GM12878 (cell line): Measurements from ENCODE around the gene MIA2. TPM values are rescaled to one million over a fixed set of nuclear protein-coding genes. Genes with fewer than 3 reads are reported as not detected.

Source experiments
- ATAC-seq: fragments of 200-7000 bp; cut with Tn5 transposase; 3 replicates; pipeline ENCODE4 v1.9.1; 2020; ENCODE audit warnings: mild to moderate bottlenecking, moderate library complexity
- BruUV-seq: library from RNA; stranded (reverse); fragments of 400-500 nt; replicated peaks from 2 replicates; lab custom pipeline; 2021; lab: Mats Ljungman, UMichigan
- CTCF ChIA-PET: fragments of 300-600 bp; sonication (Branson Sonifier 250); formaldehyde crosslinking; extraction: SDS; loops from one replicate; lab custom pipeline; 2021; ENCODE audit warnings: inconsistent platforms; lab: Yijun Ruan, JAX
- POLR2A ChIA-PET: fragments of 350-600 bp; formaldehyde crosslinking; extraction: SDS; loops from one replicate; lab custom pipeline; 2021; ENCODE audit warnings: inconsistent platforms; lab: Charles Lee
- RAD21 ChIA-PET: fragments of 300-600 bp; sonication (Branson Sonifier 250); formaldehyde crosslinking; loops from one replicate; lab custom pipeline; 2023; ENCODE audit warnings: antibody characterized with exemption; ENCODE audit not compliant: unreplicated experiment; lab: Charles Lee
- SMC1A ChIA-PET: fragments of 300-600 bp; sonication (Branson Sonifier 250); formaldehyde crosslinking; loops from one replicate; lab custom pipeline; 2023; ENCODE audit not compliant: unreplicated experiment, uncharacterized antibody; lab: Charles Lee
- DNase-seq: peaks from one replicate; pipeline ENCODE4 v3.0.0-alpha.2; 2011; ENCODE audit warnings: low read depth, low spot score
- FAIRE-seq: peaks from 3 replicates; lab custom pipeline; 2011; peaks lifted over from hg19 to GRCh38; lab: Jason Lieb, UNC
- H2AFZ ChIP-seq: 2 replicates; pipeline ENCODE4 v1.6.0; 2011; ENCODE audit warnings: low read depth, low read length, control low read depth; ENCODE audit not compliant: control insufficient read depth
- H3K27ac ChIP-seq: 2 replicates; pipeline ENCODE4 v1.5.1; 2011; ENCODE audit warnings: control low read depth; ENCODE audit not compliant: control insufficient read depth, insufficient read depth
- H3K27me3 ChIP-seq, 2 experiments: replicated peaks in 1 of 2; 2 replicates each; pipeline versions ENCODE4 v1.6.0 to v1.6.1; 2011; ENCODE audit warnings: low read length in 1 of 2; ENCODE audit not compliant: control insufficient read depth in 2 of 2, insufficient read depth in 2 of 2
- H3K36me3 ChIP-seq, 2 experiments: 2 replicates each; pipeline ENCODE4 v1.5.1; 2011; ENCODE audit warnings: low read length in 1 of 2; ENCODE audit not compliant: control insufficient read depth in 2 of 2, insufficient read depth in 2 of 2
- H3K4me1 ChIP-seq: 2 replicates; pipeline ENCODE4 v1.6.1; 2011; ENCODE audit warnings: mild to moderate bottlenecking, low read length, moderate library complexity, mixed read lengths; ENCODE audit not compliant: control insufficient read depth, insufficient read depth
- H3K4me2 ChIP-seq: 2 replicates; pipeline ENCODE4 v1.6.0; 2011; ENCODE audit warnings: control low read depth; ENCODE audit not compliant: control insufficient read depth, insufficient read depth
- H3K4me3 ChIP-seq: fragments of 200-600 bp; sonication (generic); 2 replicates; pipeline ENCODE4 v1.5.1; 2016
- H3K79me2 ChIP-seq: 2 replicates; pipeline ENCODE4 v1.6.0; 2011; ENCODE audit warnings: low read length; ENCODE audit not compliant: control insufficient read depth, insufficient read depth
- H3K9ac ChIP-seq: 2 replicates; pipeline ENCODE4 v1.8.0; 2011; ENCODE audit warnings: low read length, control low read depth, mixed read lengths; ENCODE audit not compliant: control insufficient read depth, insufficient read depth
- H3K9me3 ChIP-seq: replicated peaks from 3 replicates; pipeline ENCODE4 v1.5.1; 2011; ENCODE audit warnings: mild to moderate bottlenecking, low read length; ENCODE audit not compliant: control insufficient read depth, insufficient read depth
- H4K20me1 ChIP-seq: 2 replicates; pipeline ENCODE4 v1.6.0; 2011; ENCODE audit not compliant: control insufficient read depth, insufficient read depth
- EED ChIP-seq: sonication (generic); IDR thresholded peaks from 2 replicates; pipeline ENCODE4 v1.6.1; 2016; ENCODE audit warnings: antibody characterized with exemption, low read depth
- FOXK2 ChIP-seq: fragments of 450-650 bp; IDR thresholded peaks from 2 replicates; pipeline ENCODE4 v1.6.1; 2017; ENCODE audit warnings: mild to moderate bottlenecking, moderate library complexity
- HDGF ChIP-seq: fragments of 450-650 bp; IDR thresholded peaks from 2 replicates; pipeline ENCODE4 v1.6.1; 2016; ENCODE audit warnings: antibody characterized with exemption
- IKZF1 ChIP-seq: fragments of 450-650 bp; conservative IDR thresholded peaks from 2 replicates; pipeline ENCODE4 v1.6.1; 2017; ENCODE audit warnings: antibody characterized with exemption, mild to moderate bottlenecking
- MXI1 ChIP-seq: fragments of 150-350 bp; IDR thresholded peaks from 2 replicates; pipeline ENCODE4 v1.6.1; 2011; ENCODE audit warnings: low read depth, mild to moderate bottlenecking, inconsistent platforms, low read length, improper control_type of control experiment
- NFXL1 ChIP-seq: fragments of 450-650 bp; IDR thresholded peaks from 2 replicates; pipeline ENCODE4 v1.6.1; 2017; ENCODE audit warnings: antibody characterized with exemption, mild to moderate bottlenecking, borderline replicate concordance
- POLR2A ChIP-seq: IDR thresholded peaks from 2 replicates; pipeline ENCODE4 v1.6.1; 2011; ENCODE audit warnings: low read depth, mild to moderate bottlenecking, low read length
- RCOR1 ChIP-seq: conservative IDR thresholded peaks from 2 replicates; pipeline ENCODE4 v1.6.1; 2012; ENCODE audit warnings: low read depth, low read length, improper control_type of control experiment
- RELA ChIP-seq: fragments of 450-650 bp; IDR thresholded peaks from 2 replicates; pipeline ENCODE4 v1.8.0; 2014; ENCODE audit warnings: borderline replicate concordance; ENCODE audit not compliant: partially characterized antibody
- ZNF207 ChIP-seq: fragments of 450-650 bp; IDR thresholded peaks from 2 replicates; pipeline ENCODE4 v1.6.1; 2014; ENCODE audit warnings: antibody characterized with exemption, mild to moderate bottlenecking, borderline replicate concordance
- WGBS: methylation state at CpG from one replicate; pipeline ENCODE4 v1.1.6; 2016; ENCODE audit warnings: low lambda C conversion rate; ENCODE audit not compliant: insufficient replicate concordance, insufficient coverage; ENCODE audit errors: missing lambda C conversion rate; 5-methylcytosine and 5-hydroxymethylcytosine counted together
- in situ Hi-C: fragments of 300-500 bp; cut with MboI; formaldehyde crosslinking; loops from 9 replicates; pipeline ENCODE4 v1.14.3; 2018; ENCODE audit warnings: mixed read lengths
- intact Hi-C: fragments of 100-400 bp; cut with micrococcal nuclease; formaldehyde crosslinking; loops from one replicate; pipeline ENCODE4 v1.14.2; 2022; ENCODE audit not compliant: unreplicated experiment
- polyA plus RNA-seq, 11 experiments: library from polyadenylated mRNA; depleted of rRNA in 4 of 11; unstranded in 6 of 11; stranded (reverse) in 5 of 11; fragments of >200 nt; fragmentation: Nextera tagmentation in 4 of 11; fragmentation: Illumina TruSeq in 1 of 11; extraction: Ambion mirVana in 4 of 11; extraction: Trizol in 1 of 11; gene quantifications; 1 replicate in 1 of 11; 2 replicates in 10 of 11; pipeline versions ENCODE4 v1.2.1 to v1.2.3, GENCODE V29; 2011 to 2016; ENCODE audit warnings: inconsistent platforms in 2 of 11, missing spikeins in 2 of 11, low read depth in 1 of 11
- total RNA-seq, 4 experiments: library from RNA; depleted of rRNA in 3 of 4; stranded (reverse); fragments of >200 nt in 3 of 4; fragmentation: Illumina TruSeq in 1 of 4; extraction: Trizol in 1 of 4; gene quantifications; 2 replicates each; pipeline versions ENCODE4 v1.2.1 to v1.2.3, GENCODE V29; 2013 to 2021

MIA2 gene
- total and polyA plus RNA-seq, 10 of the 15 experiments (the other 5 are each of a cell fraction or from before 2014, with no cell fraction given), result 6.3 to 36.8 (median 17.1) TPM

DNA sequence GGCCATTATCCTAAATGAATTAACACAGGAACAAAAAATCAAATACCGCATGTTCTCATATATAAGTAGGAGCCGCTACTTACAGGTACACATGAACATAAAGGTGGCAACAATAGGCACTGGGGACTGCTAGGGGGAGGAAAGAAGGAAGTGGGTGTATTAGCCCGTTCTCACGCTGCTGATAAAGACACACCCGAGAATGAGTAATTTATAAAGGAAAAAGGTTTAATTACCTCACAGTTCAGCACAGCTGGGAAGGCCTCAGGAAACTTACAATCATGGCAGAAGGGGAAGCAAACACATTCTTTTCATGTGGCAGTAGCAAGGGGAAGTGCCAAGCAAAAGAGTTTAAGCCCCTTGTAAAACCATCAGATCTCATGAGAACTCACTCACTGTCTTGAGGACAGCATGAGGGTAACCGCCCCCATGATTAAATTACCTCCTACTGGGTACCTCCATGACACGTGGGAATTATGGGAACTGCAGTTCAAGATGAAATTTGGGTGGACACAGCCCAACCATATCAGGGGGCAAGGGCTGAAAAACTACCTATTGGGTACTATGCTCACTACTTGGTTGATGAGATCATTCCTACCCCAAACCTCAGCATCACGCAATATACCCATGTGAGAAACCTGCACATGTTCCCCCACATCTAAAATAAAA is 16.4 kb upstream of the MIA2 start:
- Histone ChIP-seq H3K27ac (no peak overlapping the region), H3K36me3 (no peaks in the 10 kb centered on the region), H4K20me1 (no peaks in the 10 kb centered on the region), H3K9me3 (no peaks in the 10 kb centered on the region), H3K79me2 (no peaks in the 10 kb centered on the region), H3K9ac (no peak overlapping the region)
- ChIA-PET POLR2A (no interaction called here), SMC1A (no interaction called here)
- intact Hi-C loops, result no loop called here
- TF ChIP-seq IKZF1 (no peak), RELA (no peak), MXI1 (no peak), ZNF207 (no peak), NFXL1 (no peak), FOXK2 (no peak), HDGF (no peak), RCOR1 (no peak), POLR2A (no peak), EED (no peak)
- TF ChIP-seq, all 136 proteins: peak for 0
- Histone ChIP-seq H3K4me1 (peaks cover 5% of the 10 kb centered on the region; the same call in 1 of the 2 replicates), H3K4me2 (no peak overlapping the region), H3K27me3 (no peaks in the 10 kb centered on the region), H2AFZ (no peak overlapping the region), H3K4me3 (no peak overlapping the region)
- no TSS peak for BruUV-seq
- 69% methylated on average over 8 of the region's 8 CpGs for WGBS
- FAIRE-seq (no peak), ATAC-seq (peak; percentile 25; the same call in 2 of the 3 replicates), DNase-seq (no peak)
- ChIA-PET RAD21 (no interaction called here), CTCF (interaction anchor here (1.4 kb wide), 1 partner anchor 14 kb away, joined by 6 read pairs; no protein-coding TSS in a partner anchor)
- in situ Hi-C loops, result no loop called here
